ENCODE results near the gene C14orf119.

DNA sequence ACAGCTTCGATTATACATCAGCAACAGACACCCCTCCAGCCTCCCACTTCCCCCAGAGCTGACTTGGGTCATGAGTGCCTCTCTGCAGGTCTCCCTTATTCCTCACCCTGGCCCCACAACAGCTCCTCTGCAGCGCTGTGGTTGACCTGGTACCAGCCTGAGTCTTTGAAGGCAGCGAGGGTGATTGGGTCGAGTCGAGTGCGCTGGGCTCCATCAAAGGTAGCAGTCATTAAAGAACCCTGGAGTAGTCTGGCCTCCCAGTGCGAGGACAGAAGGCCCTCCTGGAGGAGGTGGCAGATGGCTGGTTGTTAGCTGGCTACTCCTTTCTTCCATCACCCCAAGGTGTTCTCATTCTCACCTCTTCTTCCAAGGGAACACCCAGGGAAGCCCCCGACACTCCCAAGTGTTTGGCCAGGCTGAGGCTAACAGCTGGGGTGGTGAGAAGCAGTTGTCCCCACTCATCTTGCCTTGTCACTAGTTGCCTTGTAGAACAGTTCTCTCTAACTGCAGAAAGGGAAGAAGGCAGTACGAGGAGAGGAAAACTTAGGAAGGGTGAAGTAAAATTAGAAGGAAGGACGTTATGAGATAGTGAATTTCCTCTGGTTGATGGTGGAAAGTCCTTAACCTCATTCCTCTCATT is 6.8 kb downstream of the C14orf119 start:
- TF ChIP-seq CTCF (IDR thresholded peaks at IDR 0.05 in 4 of 5, conservative IDR thresholded peaks at IDR 0.05 in 1 of 5): no peak
- TF ChIP-seq POLR2A (IDR thresholded peaks at IDR 0.05): no peak

All from gastrocnemius medialis (tissue), 4 donors.